NCI-H146 treated with DMSO at 0.1 percent for 48 hours (cell line): ENCODE data around the gene DOK6.

Source experiments
- DNase-seq: peaks from one replicate; lab custom pipeline; 2025; ENCODE audit not compliant: unreplicated experiment; lab: John Stamatoyannopoulos, UW

DOK6 gene

DNA sequence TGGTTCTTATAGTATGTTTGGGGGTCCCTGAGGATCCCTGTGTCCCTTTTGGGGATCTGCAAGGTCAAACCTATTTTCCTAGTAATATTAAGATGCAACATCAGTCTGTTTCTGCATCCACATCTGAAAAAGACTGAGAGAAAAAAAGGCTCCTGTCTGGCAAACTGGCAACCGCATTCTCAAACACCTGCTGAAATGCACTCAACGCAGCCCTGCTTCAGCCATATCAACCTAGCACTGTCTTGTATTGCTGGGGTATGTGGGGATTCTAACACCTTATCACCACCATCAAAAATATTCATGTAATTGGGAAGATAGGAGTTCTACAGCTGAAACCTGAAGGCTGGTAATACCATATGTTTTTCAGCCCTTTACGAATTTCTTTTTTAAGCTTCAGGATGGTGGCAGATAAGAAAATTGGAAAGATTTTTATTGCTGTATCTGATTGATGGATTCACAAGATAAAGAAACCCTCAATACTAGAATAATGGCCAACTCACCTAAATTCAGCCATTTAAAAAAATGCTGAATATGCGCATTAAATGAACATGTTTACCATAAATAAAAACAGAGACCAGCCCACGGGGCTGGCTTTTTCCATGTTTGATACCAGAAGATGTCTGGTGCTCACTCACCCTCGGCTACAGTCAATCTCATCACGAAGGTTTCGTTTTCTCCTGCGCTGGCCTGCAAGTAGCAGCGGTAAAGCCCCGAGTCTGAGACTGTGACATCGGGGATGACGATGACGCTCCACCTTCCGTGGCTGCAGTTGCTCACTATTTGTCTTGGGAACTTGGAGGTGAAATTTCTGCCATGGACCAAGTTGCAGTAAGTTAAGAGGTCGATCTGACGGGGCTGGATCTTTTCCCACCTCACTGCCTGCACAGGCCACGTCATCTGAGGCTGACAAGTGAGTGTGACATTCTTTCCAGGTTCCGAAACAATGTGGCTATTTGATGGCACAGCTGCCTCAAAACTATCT lies 494.7 kb downstream of the DOK6 start:
- no peak for DNase-seq

- DNase-seq, result no peak
Measured at GRCh38 chr18:69897397-69898108, 496.9 kb downstream of the DOK6 start.

DNA sequence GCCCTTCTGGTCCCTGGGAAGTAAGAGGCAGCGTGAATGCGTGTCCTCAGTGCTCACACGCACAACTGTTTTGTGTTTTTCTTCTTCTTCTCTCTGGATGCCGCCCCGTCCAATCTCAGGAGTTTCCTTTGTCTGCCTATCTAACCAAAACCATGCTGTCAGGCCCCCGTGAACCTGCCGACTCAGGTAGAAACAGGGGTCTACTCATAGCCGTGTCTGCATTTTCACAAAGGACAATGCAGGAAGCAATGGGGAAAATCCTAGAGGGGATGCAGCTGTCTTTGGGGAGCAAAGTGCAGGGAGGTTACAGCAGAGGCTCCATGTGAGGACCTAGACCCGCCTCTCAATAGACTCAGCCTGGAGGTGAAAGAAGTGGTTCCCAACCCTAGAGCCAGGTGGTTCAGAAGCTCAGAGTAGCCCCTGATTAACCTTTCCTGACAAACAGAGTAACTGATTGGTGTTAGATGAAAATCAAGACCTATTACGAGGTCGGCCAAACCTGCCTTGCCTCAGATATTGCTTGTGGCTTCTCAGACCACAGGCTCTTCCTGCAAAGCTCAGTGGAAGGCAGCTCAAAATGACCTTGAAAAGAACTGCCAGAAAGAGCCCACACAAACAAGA lies 497.7 kb downstream of the DOK6 start:
- no peak for DNase-seq
